Esophagus muscularis mucosa (tissue), 4 donors: ENCODE results near the gene NXT2. TPM values are rescaled to one million over a fixed set of nuclear protein-coding genes. Genes with fewer than 3 reads are reported as not detected.
A peak's percentile ranks its signal among the peaks of the same experiment; 100 is the strongest.
"Not testable (repeated sequence)": the region's sequence is repeated elsewhere in the genome, so short reads cannot be mapped to it uniquely, and the experiment has no call there.

Source experiments
- DNase-seq: peaks from one replicate; pipeline ENCODE4 v3.0.0-alpha.2; 2017; ENCODE audit errors: extremely low spot score
- H3K27ac ChIP-seq, 4 donors: fragments of 200-600 bp; sonication (generic); replicated peaks in 1 of 4; 1 replicate in 3 of 4; 2 replicates in 1 of 4; pipeline ENCODE4 v1.5.1; 2016 to 2019; ENCODE audit warnings: mild to moderate bottlenecking in 1 of 4
- H3K27me3 ChIP-seq, 4 donors: fragments of 200-600 bp; sonication (generic); one replicate each; pipeline versions ENCODE4 v1.5.1 to v1.6.0; 2016 to 2019
- H3K36me3 ChIP-seq, 4 donors: fragments of 200-600 bp; sonication (generic); one replicate each; pipeline ENCODE4 v1.5.1; 2016 to 2019
- H3K4me1 ChIP-seq, 4 donors: fragments of 200-600 bp; sonication (generic); one replicate each; pipeline ENCODE4 v1.5.1; 2016 to 2019
- H3K4me3 ChIP-seq, 4 donors: fragments of 200-600 bp; sonication (generic); 1 replicate in 2 of 4; 2 replicates in 2 of 4; pipeline ENCODE4 v1.5.1; 2016 to 2019; ENCODE audit warnings: mild to moderate bottlenecking in 4 of 4, moderate library complexity in 1 of 4
- H3K9me3 ChIP-seq, 4 donors: fragments of 200-600 bp; sonication (generic); 1 replicate in 3 of 4; 2 replicates in 1 of 4; pipeline ENCODE4 v1.5.1; 2016 to 2019
- EP300 ChIP-seq: sonication (generic); formaldehyde crosslinking; IDR thresholded peaks from one replicate; pipeline ENCODE4 v1.6.1; 2017; ENCODE audit warnings: antibody characterized with exemption
- POLR2A ChIP-seq: fragments of 450-650 bp; IDR thresholded peaks from one replicate; pipeline ENCODE4 v1.6.1; 2017; ENCODE audit warnings: antibody characterized with exemption, moderate library complexity, mild to moderate bottlenecking, low read depth
- POLR2AphosphoS5 ChIP-seq, 2 donors: sonication (generic); formaldehyde crosslinking; IDR thresholded peaks; one replicate each; pipeline ENCODE4 v1.6.1; 2017; ENCODE audit warnings: antibody characterized with exemption in 2 of 2
- WGBS: methylation state at CpG from one replicate; pipeline ENCODE4 v1.1.5; 2018; 5-methylcytosine and 5-hydroxymethylcytosine counted together
- intact Hi-C: fragments of 100-400 bp; cut with DNase I; formaldehyde crosslinking; loops from one replicate; pipeline ENCODE4 v1.15.1; 2023
- total RNA-seq, 4 donors: library from RNA; depleted of rRNA; stranded (reverse); fragments of >200 nt; gene quantifications; one replicate each; pipeline versions ENCODE4 v1.1.0 to v1.2.1, GENCODE V29; 2016
- TF ChIP-seq, protein P1 (sequence below), 3 experiments: fragments of 200-600 bp in 2 of 3; fragments of 450-650 bp in 1 of 3; sonication (generic) in 2 of 3; IDR thresholded peaks; one replicate each; pipeline ENCODE4 v1.5.1; 2017 to 2019; ENCODE audit warnings: antibody characterized with exemption in 3 of 3, mild to moderate bottlenecking in 2 of 3, moderate library complexity in 1 of 3

The NXT2 gene
- total RNA-seq, 4 donors from 2014 or later: 2.1 to 4.6 (median 2.5) TPM

DNA sequence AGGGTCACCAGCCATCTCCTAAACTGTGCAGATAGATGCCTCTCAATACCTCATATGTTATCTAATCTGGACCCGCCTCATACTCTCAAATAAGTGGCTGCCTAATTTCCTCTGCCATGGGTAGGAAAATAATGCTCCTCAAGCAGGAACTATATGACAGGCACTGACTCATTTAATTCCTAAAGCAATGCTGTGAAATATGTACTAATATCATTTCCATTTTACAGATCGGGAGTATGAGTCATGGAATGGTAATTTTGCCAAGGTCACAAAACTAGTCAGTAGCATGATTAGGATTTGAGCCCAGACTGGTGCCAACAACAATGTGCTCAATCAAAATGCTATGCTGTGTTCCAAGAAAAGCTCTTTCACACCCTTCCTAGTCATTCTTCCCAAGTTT, 3.0 kb upstream of the NXT2 start:
- no peak overlapping the region for H3K27ac ChIP-seq
- H3K9me3 ChIP-seq: no peaks in the 10 kb centered on the region
- H3K4me3 ChIP-seq: no peak overlapping the region
- peaks cover 0 to 6% (median 0%) of the 10 kb centered on the region in 4 donors for H3K4me1 ChIP-seq
- TF ChIP-seq EP300: no peak
- no peaks in the 10 kb centered on the region for H3K36me3 ChIP-seq
- DNase-seq: no peak
- WGBS: 60% methylated on average over 2 of the region's 2 CpGs
- intact Hi-C loops: no loop called here
- no peaks in the 10 kb centered on the region for H3K27me3 ChIP-seq

DNA sequence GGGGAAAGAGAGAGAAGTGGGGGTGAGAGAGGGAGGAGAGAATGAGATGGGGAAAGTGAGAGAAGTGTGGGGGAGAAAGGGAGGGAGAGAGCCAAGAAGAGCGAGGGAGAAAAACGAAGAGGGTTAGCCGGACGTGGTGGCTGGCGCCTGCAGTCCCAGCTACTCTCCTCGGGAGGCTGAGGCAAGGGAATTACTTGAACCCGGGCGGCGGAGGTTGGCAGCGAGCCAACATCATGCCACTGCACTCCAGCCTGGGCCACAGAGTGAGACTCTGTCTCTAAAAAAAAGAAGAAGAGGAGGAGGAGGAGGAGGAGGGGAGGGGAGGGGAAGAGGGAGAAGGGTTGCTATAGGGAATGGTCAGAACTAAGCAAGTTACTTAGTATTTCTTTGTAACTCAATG, 1.7 kb upstream of the NXT2 start:
- Histone ChIP-seq H3K36me3 (no peaks in the 10 kb centered on the region), H3K4me3 (no peak overlapping the region), H3K9me3 (no peaks in the 10 kb centered on the region), H3K27me3 (no peaks in the 10 kb centered on the region), H3K27ac (no peak overlapping the region), H3K4me1 (peaks cover 0 to 6% (median 0%) of the 10 kb centered on the region in 4 donors)
- WGBS: 82% methylated on average over 10 of the region's 10 CpGs
- intact Hi-C loops: no loop called here
- TF ChIP-seq POLR2A: no peak
- no peak for TF ChIP-seq POLR2AphosphoS5 (IDR thresholded peaks at IDR 0.05)
- TF ChIP-seq EP300: no peak
- TF ChIP-seq, protein P1, sequence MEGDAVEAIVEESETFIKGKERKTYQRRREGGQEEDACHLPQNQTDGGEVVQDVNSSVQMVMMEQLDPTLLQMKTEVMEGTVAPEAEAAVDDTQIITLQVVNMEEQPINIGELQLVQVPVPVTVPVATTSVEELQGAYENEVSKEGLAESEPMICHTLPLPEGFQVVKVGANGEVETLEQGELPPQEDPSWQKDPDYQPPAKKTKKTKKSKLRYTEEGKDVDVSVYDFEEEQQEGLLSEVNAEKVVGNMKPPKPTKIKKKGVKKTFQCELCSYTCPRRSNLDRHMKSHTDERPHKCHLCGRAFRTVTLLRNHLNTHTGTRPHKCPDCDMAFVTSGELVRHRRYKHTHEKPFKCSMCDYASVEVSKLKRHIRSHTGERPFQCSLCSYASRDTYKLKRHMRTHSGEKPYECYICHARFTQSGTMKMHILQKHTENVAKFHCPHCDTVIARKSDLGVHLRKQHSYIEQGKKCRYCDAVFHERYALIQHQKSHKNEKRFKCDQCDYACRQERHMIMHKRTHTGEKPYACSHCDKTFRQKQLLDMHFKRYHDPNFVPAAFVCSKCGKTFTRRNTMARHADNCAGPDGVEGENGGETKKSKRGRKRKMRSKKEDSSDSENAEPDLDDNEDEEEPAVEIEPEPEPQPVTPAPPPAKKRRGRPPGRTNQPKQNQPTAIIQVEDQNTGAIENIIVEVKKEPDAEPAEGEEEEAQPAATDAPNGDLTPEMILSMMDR (IDR thresholded peaks at IDR 0.05): no peak
- no peak for DNase-seq

DNA sequence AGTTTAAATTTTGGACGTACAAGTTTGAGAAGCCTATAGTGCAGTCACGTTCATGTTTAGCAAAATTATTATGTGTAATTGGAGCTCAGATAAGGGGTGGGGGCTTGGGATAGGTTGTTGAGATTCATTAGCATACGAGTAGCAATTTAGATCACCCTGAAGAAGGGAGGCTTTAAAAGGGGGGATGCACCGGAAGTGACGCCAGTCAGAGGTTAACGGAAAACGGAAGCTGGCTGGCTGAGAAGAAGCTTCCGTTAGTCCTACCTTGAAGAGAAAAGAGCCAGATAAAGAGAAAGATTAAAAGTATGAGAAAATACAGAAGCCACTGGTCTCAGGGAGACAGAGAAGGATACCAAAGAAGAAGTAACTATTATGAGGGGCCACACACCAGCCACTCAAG, 1.1 kb upstream of the NXT2 start:
- intact Hi-C loops: no loop called here
- 83% methylated on average over 8 of the region's 8 CpGs for WGBS
- H3K4me1 ChIP-seq: peaks cover 0 to 6% (median 0%) of the 10 kb centered on the region in 4 donors

DNA sequence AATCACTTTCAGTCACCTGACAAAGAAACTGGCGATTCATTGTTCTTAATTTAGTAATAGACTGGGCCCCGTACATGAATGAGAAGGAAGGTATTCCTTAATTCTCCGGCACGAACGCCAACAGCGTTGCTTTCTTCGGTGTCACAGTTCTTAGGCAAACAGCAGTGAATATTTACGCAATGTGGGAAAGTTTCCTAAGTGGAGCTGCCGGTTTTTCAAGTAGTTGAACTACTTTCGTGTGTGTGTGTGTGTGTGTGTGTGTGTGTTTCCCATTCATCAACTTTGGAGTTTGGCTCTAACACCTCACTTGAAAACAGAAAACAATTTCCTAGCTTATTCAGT, 651 bp downstream of the NXT2 start:
- no peak for DNase-seq
- intact Hi-C loops: no loop called here
- TF ChIP-seq, protein P1 (IDR thresholded peaks at IDR 0.05): no peak
- TF ChIP-seq POLR2A: no peak
- TF ChIP-seq POLR2AphosphoS5 (IDR thresholded peaks at IDR 0.05): no peak
- no peak for TF ChIP-seq EP300
- Histone ChIP-seq H3K9me3 (no peaks in the 10 kb centered on the region), H3K36me3 (no peaks in the 10 kb centered on the region), H3K4me3 (peak overlapping the region; percentile 55 to 76 (median 60)), H3K27ac (peak overlapping the region; percentile 83 to 89 (median 86)), H3K4me1 (peaks cover 0 to 6% (median 0%) of the 10 kb centered on the region in 4 donors), H3K27me3 (no peaks in the 10 kb centered on the region)
- WGBS: 22% methylated on average over 10 of the region's 10 CpGs

More for the DNA sequence above, 1.1 kb upstream of the NXT2 start:
- H3K27ac ChIP-seq: no peak overlapping the region
- TF ChIP-seq, protein P1 (IDR thresholded peaks at IDR 0.05): no peak
- TF ChIP-seq POLR2AphosphoS5 (IDR thresholded peaks at IDR 0.05) (no peak), POLR2A (no peak)
- DNase-seq: no peak
- H3K9me3 ChIP-seq: no peaks in the 10 kb centered on the region
- no peak overlapping the region for H3K4me3 ChIP-seq
- H3K36me3 ChIP-seq: no peaks in the 10 kb centered on the region
- H3K27me3 ChIP-seq: no peaks in the 10 kb centered on the region

GRCh38 chrX:109539007-109539406, 2.4 kb downstream of the NXT2 start:
- H3K36me3 ChIP-seq, intact Hi-C loops, H3K27ac ChIP-seq, H3K4me3 ChIP-seq, H3K27me3 ChIP-seq, H3K9me3 ChIP-seq, H3K4me1 ChIP-seq, DNase-seq: not testable (repeated sequence)

DNA sequence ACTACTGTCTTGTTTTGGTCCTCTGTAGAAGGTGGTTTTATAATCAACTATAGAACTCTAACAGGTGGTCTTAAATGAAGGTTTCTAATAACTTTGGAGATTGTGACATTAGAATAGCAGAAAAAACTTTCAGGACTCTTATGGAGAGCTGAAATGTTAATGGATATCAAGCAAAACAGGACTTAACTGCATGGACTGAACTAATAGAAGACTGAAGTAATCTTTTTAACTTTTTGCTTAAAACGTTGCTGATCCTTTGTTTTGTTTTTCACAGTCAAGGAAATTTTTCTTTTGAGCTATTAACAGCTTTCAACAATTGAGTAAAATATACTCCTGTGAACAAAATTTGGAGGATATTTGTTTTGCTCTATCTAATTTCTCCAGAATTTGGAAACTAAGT, 17.2 kb downstream of the NXT2 start:
- WGBS: 33% methylated on average over 1 of the region's 1 CpG
- TF ChIP-seq, protein P1 (IDR thresholded peaks at IDR 0.05): no peak
- TF ChIP-seq POLR2AphosphoS5 (IDR thresholded peaks at IDR 0.05) (no peak), POLR2A (no peak), EP300 (no peak)
- intact Hi-C loops: no loop called here

DNA sequence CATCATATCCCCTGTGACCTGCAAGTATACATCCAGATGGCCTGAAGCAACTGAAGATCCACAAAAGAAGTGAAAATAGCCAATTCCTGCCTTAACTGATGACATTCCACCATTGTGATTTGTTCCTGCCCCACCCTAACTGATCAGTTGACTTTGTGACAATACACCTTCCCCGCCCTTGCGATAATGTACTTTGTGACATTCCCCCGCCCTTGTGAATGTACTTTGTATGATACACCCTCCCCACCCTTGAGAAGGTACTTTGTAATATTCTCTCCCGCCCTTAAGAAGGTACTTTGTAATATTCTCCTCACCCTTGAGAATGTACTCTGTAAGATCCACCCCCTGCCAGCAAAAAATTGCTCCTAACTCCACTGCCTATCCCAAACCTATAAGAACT, 39.4 kb downstream of the NXT2 start:
- H3K27ac ChIP-seq, H3K9me3 ChIP-seq, DNase-seq, H3K4me3 ChIP-seq, intact Hi-C loops, H3K27me3 ChIP-seq, H3K4me1 ChIP-seq, H3K36me3 ChIP-seq: not testable (repeated sequence)
- WGBS: 67% methylated on average over 4 of the region's 4 CpGs

More for the DNA sequence above, 17.2 kb downstream of the NXT2 start:
- H3K4me3 ChIP-seq: no peak overlapping the region
- peaks cover 0 to 10% (median 0%) of the 10 kb centered on the region in 4 donors for H3K27me3 ChIP-seq
- H3K27ac ChIP-seq: no peak overlapping the region
- DNase-seq: no peak
- H3K9me3 ChIP-seq: no peaks in the 10 kb centered on the region
- H3K36me3 ChIP-seq: no peaks in the 10 kb centered on the region
- H3K4me1 ChIP-seq: no peaks in the 10 kb centered on the region
